B cell (primary cell): ENCODE results near the gene MUC5AC. TPM values are rescaled to one million over a fixed set of nuclear protein-coding genes. Genes with fewer than 3 reads are reported as not detected.

ENCODE experiments used
- ATAC-seq: fragments of 200-7000 bp; cut with Tn5 transposase; one replicate; pipeline ENCODE4 v1.10.0; 2021; ENCODE audit warnings: low read depth, mild to moderate bottlenecking, moderate number of reproducible peaks, moderate library complexity
- CTCF ChIA-PET: fragments of 350-600 bp; sonication (Branson Sonifier 250); formaldehyde crosslinking; loops from one replicate; lab custom pipeline; 2021; ENCODE audit warnings: antibody characterized with exemption, inconsistent platforms; lab: Charles Lee
- POLR2A ChIA-PET: fragments of 350-600 bp; sonication (Branson Sonifier 250); formaldehyde crosslinking; loops from one replicate; lab custom pipeline; 2021; ENCODE audit warnings: antibody characterized with exemption; lab: Charles Lee
- DNase-seq: peaks from one replicate; pipeline ENCODE4 v3.0.0; 2013
- H2AFZ ChIP-seq: 2 replicates; pipeline ENCODE4 v1.6.1; 2012; ENCODE audit warnings: mild to moderate bottlenecking, low read depth, low read length; ENCODE audit not compliant: insufficient read depth, poor library complexity, severe bottlenecking
- H3K27ac ChIP-seq, 2 donors: 1 replicate in 1 of 2; 2 replicates in 1 of 2; pipeline ENCODE4 v1.5.1; 2012 to 2013; ENCODE audit warnings: low read length in 2 of 2, mild to moderate bottlenecking in 2 of 2, moderate library complexity in 1 of 2
- H3K27me3 ChIP-seq, 4 experiments: fragments of 200-600 bp in 1 of 4; sonication (generic) in 1 of 4; replicated peaks in 1 of 4; 1 replicate in 2 of 4; 2 replicates in 2 of 4; pipeline versions ENCODE4 v1.6.1 to v1.7.0; 2013 to 2016; ENCODE audit warnings: low read length in 3 of 4, mild to moderate bottlenecking in 2 of 4, mixed read lengths in 1 of 4, moderate library complexity in 1 of 4; ENCODE audit not compliant: insufficient read depth in 4 of 4, control insufficient read depth in 3 of 4; ENCODE audit errors: control extremely low read depth in 1 of 4
- H3K36me3 ChIP-seq, 2 experiments: replicated peaks in 1 of 2; 1 replicate in 1 of 2; 2 replicates in 1 of 2; pipeline versions ENCODE4 v1.6.1 to v1.7.1; 2013; ENCODE audit warnings: low read length in 1 of 2; ENCODE audit not compliant: insufficient read depth in 2 of 2, control insufficient read depth in 1 of 2; ENCODE audit errors: control extremely low read depth in 1 of 2, extremely low read depth in 1 of 2
- H3K4me1 ChIP-seq, 2 donors: fragments of 200-600 bp in 1 of 2; sonication (generic) in 1 of 2; 1 replicate in 1 of 2; 2 replicates in 1 of 2; pipeline versions ENCODE4 v1.5.1 to v1.6.1; 2013 to 2017; ENCODE audit warnings: low read length in 2 of 2; ENCODE audit not compliant: control insufficient read depth in 2 of 2, insufficient read depth in 2 of 2
- H3K4me2 ChIP-seq: replicated peaks from 2 replicates; pipeline ENCODE3; 2012; ENCODE audit warnings: mild to moderate bottlenecking, low read depth, low read length; ENCODE audit not compliant: poor library complexity, severe bottlenecking
- H3K4me3 ChIP-seq, 5 experiments: fragments of 200-600 bp in 1 of 5; sonication (generic) in 1 of 5; 1 replicate in 3 of 5; 2 replicates in 2 of 5; pipeline versions ENCODE4 v1.5.1 to v1.7.0; 2011 to 2016; ENCODE audit warnings: low read length in 4 of 5, mild to moderate bottlenecking in 4 of 5, low read depth in 2 of 5, control low read depth in 1 of 5, moderate library complexity in 1 of 5; ENCODE audit not compliant: insufficient read depth in 1 of 5; ENCODE audit errors: control extremely low read depth in 1 of 5, extremely low read depth in 1 of 5
- H3K79me2 ChIP-seq: fragments of 200-600 bp; sonication (generic); one replicate; pipeline ENCODE4 v1.6.0; 2016; ENCODE audit warnings: low read length; ENCODE audit not compliant: control insufficient read depth, insufficient read depth
- H3K9ac ChIP-seq: fragments of 200-600 bp; sonication (generic); 2 replicates; pipeline ENCODE4 v1.6.1; 2017; ENCODE audit warnings: mild to moderate bottlenecking, low read length, moderate library complexity
- H3K9me3 ChIP-seq, 3 donors: one replicate each; pipeline versions ENCODE4 v1.6.1 to v1.7.1; 2013; ENCODE audit warnings: low read length in 2 of 3; ENCODE audit not compliant: control insufficient read depth in 2 of 3, insufficient read depth in 1 of 3; ENCODE audit errors: control extremely low read depth in 1 of 3
- H4K20me1 ChIP-seq: 2 replicates; pipeline ENCODE4 v1.6.0; 2012; ENCODE audit warnings: mild to moderate bottlenecking, low read length; ENCODE audit not compliant: insufficient read depth, control insufficient read depth, poor library complexity, severe bottlenecking
- H3K27ac Mint-ChIP-seq: one replicate; pipeline ENCODE4 v1.8.0; 2021; ENCODE audit warnings: mixed read lengths
- H3K27me3 Mint-ChIP-seq: one replicate; pipeline ENCODE4 v1.8.0; 2021; ENCODE audit warnings: mixed read lengths
- H3K4me1 Mint-ChIP-seq: one replicate; pipeline ENCODE4 v1.8.0; 2021; ENCODE audit warnings: mixed read lengths
- H3K4me3 Mint-ChIP-seq: one replicate; pipeline ENCODE4 v1.8.0; 2021; ENCODE audit warnings: mixed read lengths
- H3K9me3 Mint-ChIP-seq: one replicate; pipeline ENCODE4 v1.8.0; 2022; ENCODE audit warnings: mixed read lengths; ENCODE audit not compliant: insufficient read depth
- EZH2 ChIP-seq: IDR thresholded peaks from 2 replicates; pipeline ENCODE4 v1.6.1; 2012; ENCODE audit warnings: borderline replicate concordance, low read depth, mild to moderate bottlenecking, moderate library complexity, low read length; ENCODE audit not compliant: insufficient read depth, poor library complexity, severe bottlenecking
- WGBS: methylation state at CpG from one replicate; pipeline ENCODE4 v1.1.5; 2013; ENCODE audit warnings: missing lambda C conversion rate; ENCODE audit not compliant: insufficient coverage; 5-methylcytosine and 5-hydroxymethylcytosine counted together
- intact Hi-C: fragments of 100-400 bp; cut with micrococcal nuclease; formaldehyde crosslinking; loops from one replicate; pipeline ENCODE4 v1.10.0; 2022
- polyA plus RNA-seq: library from polyadenylated mRNA; depleted of rRNA; stranded (reverse); fragments of >200 nt; gene quantifications from 2 replicates; pipeline ENCODE4 v1.2.3, GENCODE V29; 2012
- total RNA-seq, 2 donors: library from RNA; stranded (reverse); fragments of 120-200 nt in 1 of 2; gene quantifications; 1 replicate in 1 of 2; 2 replicates in 1 of 2; pipeline versions ENCODE4 v1.2.3 to v1.2.4, GENCODE V29; 2013 to 2022
- TF ChIP-seq, protein P1 (sequence below): fragments of 200-600 bp; IDR thresholded peaks from one replicate; pipeline ENCODE4 v1.8.0; 2022; ENCODE audit warnings: antibody characterized with exemption, mild to moderate bottlenecking

MUC5AC gene
- total and polyA plus RNA-seq, 2 donors (not counting 1 experiment from before 2014, with no cell fraction given): not detected

DNA sequence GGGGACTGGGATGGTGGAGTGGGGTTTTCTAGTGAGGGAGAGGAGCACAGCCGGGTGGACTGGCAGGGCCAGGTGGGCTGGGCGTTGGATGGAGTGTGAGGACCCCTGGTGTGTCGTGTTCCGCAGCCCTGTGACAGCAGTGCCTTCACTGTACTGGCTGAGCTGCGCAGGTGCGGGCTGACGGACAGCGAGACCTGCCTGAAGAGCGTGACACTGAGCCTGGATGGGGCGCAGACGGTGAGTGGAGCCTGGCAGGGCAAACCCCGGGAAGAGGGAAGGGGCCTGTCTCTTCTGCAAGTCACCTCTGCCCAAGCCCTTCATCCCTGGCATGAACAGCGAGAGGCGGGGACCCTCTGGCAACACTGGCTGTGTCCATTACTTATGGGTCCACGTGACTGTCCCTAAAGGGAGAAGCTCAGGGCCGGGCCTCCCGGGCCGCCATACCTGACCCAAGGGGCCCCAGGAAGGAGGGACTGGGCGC, 10.0 kb downstream of the MUC5AC start:
- H3K4me2 ChIP-seq: no peak overlapping the region
- H3K79me2 ChIP-seq: no peaks in the 10 kb centered on the region
- H3K27me3 ChIP-seq: no peaks in the 10 kb centered on the region
- peaks cover 0 to 27% (median 0%) of the 10 kb centered on the region in 3 donors for H3K9me3 ChIP-seq
- 92% methylated on average over 19 of the region's 19 CpGs for WGBS
- H3K27ac ChIP-seq: no peak overlapping the region
- CTCF ChIA-PET: no interaction called here
- intact Hi-C loops: no loop called here
- ATAC-seq (no peak), DNase-seq (no peak)
- H4K20me1 ChIP-seq: no peaks in the 10 kb centered on the region
- H3K36me3 ChIP-seq: no peaks in the 10 kb centered on the region
- Mint-ChIP-seq H3K27ac (no peak overlapping the region), H3K27me3 (no peaks in the 10 kb centered on the region), H3K4me3 (no peak overlapping the region), H3K9me3 (no peaks in the 10 kb centered on the region), H3K4me1 (no peaks in the 10 kb centered on the region)
- H3K9ac ChIP-seq: no peak overlapping the region
- no peak overlapping the region for H2AFZ ChIP-seq
- TF ChIP-seq EZH2: no peak
- TF ChIP-seq, protein P1, sequence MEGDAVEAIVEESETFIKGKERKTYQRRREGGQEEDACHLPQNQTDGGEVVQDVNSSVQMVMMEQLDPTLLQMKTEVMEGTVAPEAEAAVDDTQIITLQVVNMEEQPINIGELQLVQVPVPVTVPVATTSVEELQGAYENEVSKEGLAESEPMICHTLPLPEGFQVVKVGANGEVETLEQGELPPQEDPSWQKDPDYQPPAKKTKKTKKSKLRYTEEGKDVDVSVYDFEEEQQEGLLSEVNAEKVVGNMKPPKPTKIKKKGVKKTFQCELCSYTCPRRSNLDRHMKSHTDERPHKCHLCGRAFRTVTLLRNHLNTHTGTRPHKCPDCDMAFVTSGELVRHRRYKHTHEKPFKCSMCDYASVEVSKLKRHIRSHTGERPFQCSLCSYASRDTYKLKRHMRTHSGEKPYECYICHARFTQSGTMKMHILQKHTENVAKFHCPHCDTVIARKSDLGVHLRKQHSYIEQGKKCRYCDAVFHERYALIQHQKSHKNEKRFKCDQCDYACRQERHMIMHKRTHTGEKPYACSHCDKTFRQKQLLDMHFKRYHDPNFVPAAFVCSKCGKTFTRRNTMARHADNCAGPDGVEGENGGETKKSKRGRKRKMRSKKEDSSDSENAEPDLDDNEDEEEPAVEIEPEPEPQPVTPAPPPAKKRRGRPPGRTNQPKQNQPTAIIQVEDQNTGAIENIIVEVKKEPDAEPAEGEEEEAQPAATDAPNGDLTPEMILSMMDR: no peak
- H3K4me3 ChIP-seq: no peak overlapping the region
- POLR2A ChIA-PET: no interaction called here
- H3K4me1 ChIP-seq: no peaks in the 10 kb centered on the region

DNA sequence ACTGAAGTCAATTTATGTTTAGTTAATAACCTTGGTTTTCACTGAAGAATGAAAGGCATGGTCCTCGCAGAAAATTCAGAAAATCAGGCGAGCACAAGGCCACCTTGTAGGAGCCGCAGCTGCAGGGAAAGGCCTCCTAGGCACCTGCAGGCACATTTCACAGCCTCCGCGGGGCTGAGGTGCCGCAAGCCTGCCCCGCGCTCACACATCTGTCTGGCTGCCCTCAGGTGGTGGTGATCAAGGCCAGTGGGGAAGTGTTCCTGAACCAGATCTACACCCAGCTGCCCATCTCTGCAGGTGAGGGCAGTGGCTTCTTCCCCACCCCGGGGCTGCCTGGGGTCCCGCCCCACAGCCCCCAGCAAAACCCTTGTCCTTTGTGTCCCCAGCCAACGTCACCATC, 10.5 kb downstream of the MUC5AC start:
- no peaks in the 10 kb centered on the region for H3K9me3 Mint-ChIP-seq
- H3K4me3 Mint-ChIP-seq: no peak overlapping the region
- 98% methylated on average over 11 of the region's 11 CpGs for WGBS
- POLR2A ChIA-PET: no interaction called here
- H3K4me1 Mint-ChIP-seq: no peaks in the 10 kb centered on the region
- H3K27me3 Mint-ChIP-seq: no peaks in the 10 kb centered on the region
- Histone ChIP-seq H3K79me2 (no peaks in the 10 kb centered on the region), H3K9ac (no peak overlapping the region), H3K27ac (no peak overlapping the region), H3K27me3 (no peaks in the 10 kb centered on the region), H3K4me1 (no peaks in the 10 kb centered on the region), H3K4me2 (no peak overlapping the region), H3K36me3 (no peaks in the 10 kb centered on the region), H4K20me1 (no peaks in the 10 kb centered on the region), H2AFZ (no peak overlapping the region), H3K9me3 (peaks cover 0 to 27% (median 0%) of the 10 kb centered on the region in 3 donors), H3K4me3 (no peak overlapping the region)
- ATAC-seq: no peak
- no peak overlapping the region for H3K27ac Mint-ChIP-seq
- TF ChIP-seq, protein P1: no peak
- TF ChIP-seq EZH2: no peak
- intact Hi-C loops: no loop called here
- CTCF ChIA-PET: no interaction called here
- no peak for DNase-seq
